ENCODE measurements around the gene REXO1. TPM values are rescaled to one million over a fixed set of nuclear protein-coding genes. Genes with fewer than 3 reads are reported as not detected.

The REXO1 gene
- polyA plus RNA-seq, 1 experiment = 5.4 TPM

DNA sequence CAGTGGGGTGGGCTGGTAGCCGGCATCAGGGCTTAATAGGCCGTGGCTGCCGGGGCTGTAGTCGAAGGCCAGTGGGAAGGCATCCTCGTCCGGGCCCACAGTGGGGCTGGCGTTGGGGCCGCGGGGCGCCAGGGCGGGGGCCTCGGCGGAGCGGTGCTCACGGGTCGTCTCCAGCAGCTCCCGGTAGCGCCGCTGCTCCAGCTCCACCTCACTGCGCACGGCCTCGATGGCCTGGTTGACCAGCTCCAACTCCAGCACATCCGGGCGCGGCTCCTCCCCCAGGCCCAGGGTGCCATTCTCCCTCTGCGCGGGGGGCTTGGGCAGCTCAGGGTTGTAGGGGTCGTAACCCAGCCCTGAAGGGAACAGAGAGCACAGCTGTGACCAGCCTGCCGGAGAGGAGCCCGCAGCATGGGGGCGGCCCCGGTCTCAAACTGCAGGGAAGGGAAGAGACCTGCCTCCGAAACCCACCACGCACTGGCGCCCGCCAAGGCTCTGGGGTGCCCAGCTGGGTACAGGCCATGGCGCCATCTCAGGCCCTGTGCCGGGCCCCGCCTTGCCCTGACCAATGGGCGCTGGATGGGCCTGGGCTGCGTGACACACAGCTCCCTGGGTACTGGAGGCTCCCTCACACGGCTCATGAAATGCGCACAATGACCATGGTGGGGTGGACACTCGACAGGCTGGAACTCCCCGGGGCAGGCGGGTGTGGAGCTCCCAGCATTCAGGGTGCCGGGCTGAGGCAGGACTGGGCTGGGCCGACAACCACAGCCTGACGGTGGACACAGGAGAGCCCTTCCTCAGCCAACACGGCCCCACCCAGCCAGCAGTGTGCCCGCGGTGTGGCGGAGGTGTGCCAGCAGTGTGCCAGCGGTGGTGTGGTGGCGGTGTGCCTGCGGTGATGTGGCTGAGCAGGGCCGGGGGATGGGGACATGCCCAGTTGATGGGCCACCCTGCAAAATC, 19.7 kb downstream of the REXO1 start:
- Histone ChIP-seq H3K27me3 (ENCODE audit: control insufficient read depth, insufficient read depth, low read length) (no peaks in the 10 kb centered on the region), H3K9me3 (ENCODE audit: control insufficient read depth, insufficient read depth, low read length) (peaks cover 4% of the 10 kb centered on the region; the same call in 1 of the 2 replicates), H3K4me3 (ENCODE audit: low read depth, low read length) (no peak overlapping the region), H3K27ac (ENCODE audit: low read depth, low read length) (no peak overlapping the region)
- ChIA-PET CTCF (interaction anchor here (0.5 to 5.4 kb wide), 3 partner anchors 8 to 282 kb away, joined by 4 to 68 read pairs (median 5); no protein-coding TSS in a partner anchor), POLR2A (no interaction called here)
- DNase-seq (ENCODE audit: low read depth, low spot score) = no peak
- TF ChIP-seq, protein P1, sequence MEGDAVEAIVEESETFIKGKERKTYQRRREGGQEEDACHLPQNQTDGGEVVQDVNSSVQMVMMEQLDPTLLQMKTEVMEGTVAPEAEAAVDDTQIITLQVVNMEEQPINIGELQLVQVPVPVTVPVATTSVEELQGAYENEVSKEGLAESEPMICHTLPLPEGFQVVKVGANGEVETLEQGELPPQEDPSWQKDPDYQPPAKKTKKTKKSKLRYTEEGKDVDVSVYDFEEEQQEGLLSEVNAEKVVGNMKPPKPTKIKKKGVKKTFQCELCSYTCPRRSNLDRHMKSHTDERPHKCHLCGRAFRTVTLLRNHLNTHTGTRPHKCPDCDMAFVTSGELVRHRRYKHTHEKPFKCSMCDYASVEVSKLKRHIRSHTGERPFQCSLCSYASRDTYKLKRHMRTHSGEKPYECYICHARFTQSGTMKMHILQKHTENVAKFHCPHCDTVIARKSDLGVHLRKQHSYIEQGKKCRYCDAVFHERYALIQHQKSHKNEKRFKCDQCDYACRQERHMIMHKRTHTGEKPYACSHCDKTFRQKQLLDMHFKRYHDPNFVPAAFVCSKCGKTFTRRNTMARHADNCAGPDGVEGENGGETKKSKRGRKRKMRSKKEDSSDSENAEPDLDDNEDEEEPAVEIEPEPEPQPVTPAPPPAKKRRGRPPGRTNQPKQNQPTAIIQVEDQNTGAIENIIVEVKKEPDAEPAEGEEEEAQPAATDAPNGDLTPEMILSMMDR (IDR thresholded peaks at IDR 0.05; ENCODE audit: low read depth, low read length) = no peak

DNA sequence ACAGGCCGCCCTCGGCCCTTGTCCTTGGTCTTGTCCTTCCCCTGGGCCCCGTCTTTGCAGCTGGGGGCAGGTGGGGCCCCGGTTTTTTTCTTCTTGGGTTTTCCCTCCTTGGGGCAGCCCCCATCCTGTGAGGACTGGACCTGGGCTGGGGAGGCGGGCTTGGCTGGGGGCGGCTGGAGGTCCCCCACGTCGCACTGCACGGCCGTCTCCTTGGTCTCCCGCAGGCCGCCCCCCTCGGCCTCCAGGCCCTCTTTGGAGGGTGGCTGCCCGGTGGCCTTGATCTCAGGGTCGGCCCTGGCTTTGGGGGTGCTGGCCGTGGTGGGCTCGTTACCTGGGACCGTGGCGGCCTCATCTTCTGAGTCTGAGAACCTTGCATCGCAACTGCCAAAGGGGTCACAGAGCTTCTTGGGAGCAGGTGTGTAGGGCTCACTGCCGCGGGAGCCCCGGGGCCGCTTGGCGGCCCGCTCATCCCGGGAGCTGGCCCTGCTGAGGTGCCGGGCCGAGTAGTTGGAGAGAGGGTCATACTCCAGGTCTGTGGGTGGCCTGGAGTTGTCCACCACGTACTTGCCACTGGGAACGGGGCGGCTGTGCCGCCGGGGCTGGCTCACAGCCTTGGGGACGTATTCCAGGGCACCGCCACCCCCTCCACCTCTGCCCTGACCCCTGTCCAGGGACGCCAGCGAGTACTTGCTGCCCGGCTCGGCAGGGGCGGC, 20.6 kb downstream of the REXO1 start:
- POLR2A ChIA-PET = no interaction called here

DNA sequence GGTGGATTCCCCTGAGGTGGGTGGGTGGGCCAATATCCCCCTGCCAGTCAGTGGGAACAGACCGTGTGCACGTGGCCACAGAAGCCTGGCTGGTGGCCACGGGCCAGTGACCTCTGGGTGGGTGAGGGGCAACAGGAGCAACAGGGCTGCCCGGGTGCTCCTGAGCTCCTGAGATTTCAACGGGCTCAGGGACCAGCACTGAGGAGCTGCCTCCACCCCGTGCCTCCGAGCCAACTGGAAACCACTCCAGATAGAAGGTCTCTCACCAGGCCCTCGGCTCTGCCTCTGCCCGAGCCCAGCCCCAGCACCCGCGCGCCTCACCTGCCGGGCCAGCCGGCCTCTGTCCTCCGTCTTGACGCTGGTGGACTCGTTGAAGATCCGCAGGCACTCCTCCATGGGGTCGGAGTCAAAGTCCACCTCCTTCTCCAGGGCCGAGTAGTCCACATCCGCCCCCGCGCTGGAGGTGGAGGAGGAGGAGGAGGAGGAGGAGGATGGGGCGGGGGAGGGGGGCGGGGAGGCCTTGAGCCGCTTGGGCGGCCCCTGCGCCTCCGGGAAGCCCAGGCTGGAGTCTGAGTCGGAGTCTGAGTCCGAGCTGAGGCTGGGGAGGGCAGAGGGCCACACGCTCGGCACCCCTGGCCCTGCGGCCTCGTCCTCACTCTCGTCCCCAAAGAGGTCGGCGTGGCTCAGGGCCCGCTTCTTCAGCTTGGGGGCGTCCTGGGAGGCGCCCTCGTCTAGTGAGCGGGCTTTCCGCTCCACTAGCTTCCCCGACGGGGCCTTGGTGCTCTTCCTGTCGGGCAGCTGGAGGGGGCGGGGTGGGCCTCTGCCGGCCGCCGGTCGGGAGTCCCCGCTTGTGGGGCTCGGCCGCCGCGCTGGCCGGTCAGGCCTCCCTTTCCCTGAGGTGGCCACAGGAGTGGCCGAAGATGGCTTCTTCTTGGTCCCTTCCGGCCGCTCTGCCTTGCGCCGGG, 21.4 kb downstream of the REXO1 start:
- Histone ChIP-seq H3K4me3 (ENCODE audit: low read depth, low read length) (no peak overlapping the region), H3K27me3 (ENCODE audit: control insufficient read depth, insufficient read depth, low read length) (no peaks in the 10 kb centered on the region), H3K9me3 (ENCODE audit: control insufficient read depth, insufficient read depth, low read length) (peaks cover 4% of the 10 kb centered on the region; the same call in 1 of the 2 replicates), H3K27ac (ENCODE audit: low read depth, low read length) (no peak overlapping the region)
- no peak for DNase-seq (ENCODE audit: low read depth, low spot score)
- TF ChIP-seq, protein P1 (IDR thresholded peaks at IDR 0.05; ENCODE audit: low read depth, low read length) = no peak
- POLR2A ChIA-PET = interaction anchor here (0.6 to 1.3 kb wide), 4 partner anchors 11 to 336 kb away, joined by 3 to 9 read pairs (median 6); partner anchors contain the start of gene REEP6
- CTCF ChIA-PET = interaction anchor here (0.6 to 5.4 kb wide), 27 partner anchors 10 to 390 kb away, joined by 3 to 68 read pairs (median 5); partner anchors contain the start of gene MBD3

More for the DNA sequence above, 20.6 kb downstream of the REXO1 start:
- CTCF ChIA-PET = interaction anchor here (0.5 to 5.4 kb wide), 6 partner anchors 9 to 282 kb away, joined by 3 to 68 read pairs (median 9); no protein-coding TSS in a partner anchor
- TF ChIP-seq, protein P1 (IDR thresholded peaks at IDR 0.05; ENCODE audit: low read depth, low read length) = no peak
- no peak overlapping the region for H3K4me3 ChIP-seq (ENCODE audit: low read depth, low read length)
- no peaks in the 10 kb centered on the region for H3K27me3 ChIP-seq (ENCODE audit: control insufficient read depth, insufficient read depth, low read length)
- DNase-seq (ENCODE audit: low read depth, low spot score) = no peak
- peaks cover 4% of the 10 kb centered on the region; the same call in 1 of the 2 replicates for H3K9me3 ChIP-seq (ENCODE audit: control insufficient read depth, insufficient read depth, low read length)
- no peak overlapping the region for H3K27ac ChIP-seq (ENCODE audit: low read depth, low read length)

DNA sequence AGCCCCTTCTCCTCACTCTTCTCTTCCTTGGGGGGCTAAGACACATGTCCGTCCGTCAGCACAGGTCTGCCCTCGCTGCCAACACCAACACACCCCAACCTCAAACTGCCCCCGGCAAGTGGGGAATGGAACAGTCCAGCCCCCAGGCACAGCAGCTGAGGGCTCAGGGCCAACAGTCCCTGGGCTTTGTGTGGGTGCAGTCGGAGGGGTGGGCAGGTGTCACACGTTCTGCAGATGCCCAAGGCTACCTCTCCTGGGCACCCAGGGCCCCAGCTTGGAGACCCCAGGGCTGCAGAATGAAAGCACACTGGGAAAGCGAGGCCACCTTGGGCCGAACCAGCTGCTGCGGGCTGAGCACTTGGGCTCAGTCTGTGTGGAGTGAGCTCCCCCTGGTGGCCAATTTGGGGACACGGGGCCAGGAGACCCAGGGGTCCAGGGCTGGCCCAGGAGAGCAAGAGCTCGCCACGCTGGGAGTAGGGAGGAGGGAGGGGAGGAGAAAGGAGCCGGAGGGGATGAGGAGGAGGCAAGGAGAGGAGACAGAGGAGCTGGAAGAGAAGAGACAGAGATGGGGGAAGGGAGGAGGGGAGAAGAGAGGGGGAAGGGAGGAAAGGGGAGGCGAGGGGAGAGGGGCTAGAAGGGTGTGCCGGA, 22.2 kb downstream of the REXO1 start:
- ChIA-PET CTCF (interaction anchor here (0.5 to 5.4 kb wide), 25 partner anchors 11 to 1007 kb away, joined by 3 to 68 read pairs (median 5); partner anchors contain the start of gene MBD3), POLR2A (interaction anchor here (0.6 to 1.3 kb wide), 4 partner anchors 12 to 335 kb away, joined by 3 to 9 read pairs (median 6); partner anchors contain the start of gene REEP6)
- no peak overlapping the region for H3K4me3 ChIP-seq (ENCODE audit: low read depth, low read length)
- DNase-seq (ENCODE audit: low read depth, low spot score) = peak; percentile 36
- peaks cover 4% of the 10 kb centered on the region; the same call in 1 of the 2 replicates for H3K9me3 ChIP-seq (ENCODE audit: control insufficient read depth, insufficient read depth, low read length)
- H3K27me3 ChIP-seq (ENCODE audit: control insufficient read depth, insufficient read depth, low read length) = no peaks in the 10 kb centered on the region
- TF ChIP-seq, protein P1 (IDR thresholded peaks at IDR 0.05; ENCODE audit: low read depth, low read length) = peak; percentile 87
- no peak overlapping the region for H3K27ac ChIP-seq (ENCODE audit: low read depth, low read length)
